ENCODE measurements around the gene SLC9A8.

The SLC9A8 gene

GRCh38 chr20:49845060-49845459 is 32.4 kb downstream of the SLC9A8 start:
- TF ChIP-seq ZBTB20 (tag by site-specific recombination; IDR thresholded peaks at IDR 0.05) (no peak), MEIS1 (CRISPR knock-in tag; IDR thresholded peaks at IDR 0.05; ENCODE audit: borderline replicate concordance) (no peak), PRDM2 (tag by site-specific recombination; IDR thresholded peaks at IDR 0.05; ENCODE audit: borderline replicate concordance) (no peak), YY2 (tag by site-specific recombination; IDR thresholded peaks at IDR 0.05) (no peak), ZNF398 (tag by site-specific recombination; IDR thresholded peaks at IDR 0.05) (no peak), ZNF175 (tag by site-specific recombination; IDR thresholded peaks at IDR 0.05) (no peak), ZNF513 (tag by site-specific recombination; IDR thresholded peaks at IDR 0.05) (no peak), TRIM28 (IDR thresholded peaks at IDR 0.05; ENCODE audit: borderline replicate concordance, low read length) (no peak), ZNF112 (tag by site-specific recombination; IDR thresholded peaks at IDR 0.05) (no peak), YY1 (tag by site-specific recombination; IDR thresholded peaks at IDR 0.05) (no peak), ZNF404 (tag by site-specific recombination; IDR thresholded peaks at IDR 0.05) (no peak), GLI4 (tag by site-specific recombination; IDR thresholded peaks at IDR 0.05) (no peak), SCRT2 (tag by site-specific recombination; IDR thresholded peaks at IDR 0.05) (no peak), ZBTB10 (tag by site-specific recombination; IDR thresholded peaks at IDR 0.05) (no peak), ZSCAN5A (tag by site-specific recombination; IDR thresholded peaks at IDR 0.05) (no peak), ZFP69B (tag by site-specific recombination; IDR thresholded peaks at IDR 0.05) (no peak), ZNF214 (tag by site-specific recombination; IDR thresholded peaks at IDR 0.05; ENCODE audit: borderline replicate concordance) (no peak), TSHZ1 (tag by site-specific recombination; IDR thresholded peaks at IDR 0.05; ENCODE audit: borderline replicate concordance) (no peak), ZBTB17 (tag by site-specific recombination; IDR thresholded peaks at IDR 0.05) (no peak)
- H3K4me1 ChIP-seq (ENCODE audit: control insufficient read depth, insufficient read depth, low read length), result no peaks in the 10 kb centered on the region
- H3K4me3 ChIP-seq (ENCODE audit: low read depth, low read length), result no peak overlapping the region
- ChIA-PET CTCF (interaction anchor here (0.6 to 2.2 kb wide), 13 partner anchors 9 to 331 kb away, joined by 3 to 43 read pairs (median 6); no protein-coding TSS in a partner anchor), POLR2A (interaction anchor here (0.6 kb wide), 1 partner anchor 131 kb away, joined by 4 read pairs; the partner anchor contains the start of gene B4GALT5)
- H3K27ac ChIP-seq (ENCODE audit: extremely low read depth, low read depth, low read length), result no peak overlapping the region
- peaks cover 0 to 34% of the 10 kb centered on the region in 2 experiments; a peak in 2 of 3 replicates for H3K36me3 ChIP-seq (ENCODE audit: control insufficient read depth in 2 of 2, insufficient read depth in 1 of 2, low read length in 2 of 2)
- H3K9me3 ChIP-seq (ENCODE audit: control insufficient read depth, insufficient read depth, low read depth, low read length), result no peaks in the 10 kb centered on the region

All from HEK293 (cell line).